ENCODE data around the gene C7orf25.

GRCh38 chr7:42931834-42932651 lies 20.2 kb upstream of the C7orf25 start, which contains the start of the genes MRPL32 and PSMA2:
- TF ChIP-seq CTCF (IDR thresholded peaks at IDR 0.05) (no peak), ZFX (IDR thresholded peaks at IDR 0.05; ENCODE audit: borderline replicate concordance) (no peak)
